Lung (tissue), 12 donors: ENCODE data around the gene KIRREL1. TPM values are rescaled to one million over a fixed set of nuclear protein-coding genes. Genes with fewer than 3 reads are reported as not detected.

Source experiments
- ATAC-seq: fragments of 200-7000 bp; cut with Tn5 transposase; one replicate; pipeline ENCODE4 v1.9.1; 2020; ENCODE audit warnings: moderate number of reproducible peaks; ENCODE audit not compliant: insufficient read depth, low FRiP score
- DNase-seq, 3 donors: peaks; one replicate each; pipeline ENCODE4 v3.0.0-alpha.2; 2013 to 2017
- H3K27ac ChIP-seq, 2 donors: one replicate each; pipeline ENCODE4 v1.5.1; 2013; ENCODE audit warnings: mild to moderate bottlenecking in 2 of 2, moderate library complexity in 2 of 2, control low read depth in 1 of 2, inconsistent platforms in 1 of 2, low read depth in 1 of 2, low read length in 1 of 2
- H3K27me3 ChIP-seq, 3 donors: one replicate each; pipeline ENCODE4 v1.5.1; 2013; ENCODE audit warnings: low read length in 2 of 3; ENCODE audit not compliant: control insufficient read depth in 3 of 3, insufficient read depth in 3 of 3
- H3K36me3 ChIP-seq, 4 donors: one replicate each; pipeline ENCODE4 v1.5.1; 2013; ENCODE audit warnings: low read length in 4 of 4, mild to moderate bottlenecking in 1 of 4, moderate library complexity in 1 of 4; ENCODE audit not compliant: control insufficient read depth in 4 of 4, insufficient read depth in 4 of 4
- H3K4me1 ChIP-seq, 5 donors: one replicate each; pipeline ENCODE4 v1.5.1; 2013; ENCODE audit warnings: low read length in 5 of 5, mild to moderate bottlenecking in 2 of 5, moderate library complexity in 1 of 5; ENCODE audit not compliant: control insufficient read depth in 5 of 5, insufficient read depth in 5 of 5
- H3K4me3 ChIP-seq: one replicate; pipeline ENCODE4 v1.5.1; 2013; ENCODE audit warnings: mild to moderate bottlenecking, control low read depth, moderate library complexity
- H3K9ac ChIP-seq, 2 donors: one replicate each; pipeline ENCODE4 v1.5.1; 2013; ENCODE audit warnings: low read length in 2 of 2, control low read depth in 1 of 2; ENCODE audit not compliant: insufficient read depth in 1 of 2
- H3K9me3 ChIP-seq, 4 donors: one replicate each; pipeline ENCODE4 v1.5.1; 2013; ENCODE audit warnings: low read length in 3 of 4, mild to moderate bottlenecking in 1 of 4, moderate library complexity in 1 of 4; ENCODE audit not compliant: control insufficient read depth in 4 of 4, insufficient read depth in 3 of 4
- WGBS, 2 donors: extraction: QIAGEN DNeasy Blood & Tissue Kit; methylation state at CpG; one replicate each; pipeline ENCODE4 v1.1.7; 2013; 5-methylcytosine and 5-hydroxymethylcytosine counted together
- polyA plus RNA-seq, 2 donors: library from polyadenylated mRNA; stranded (reverse); fragments of 200-250 nt; gene quantifications; one replicate each; pipeline ENCODE4 v1.2.1, GENCODE V29; 2013
- total RNA-seq, 2 donors: library from RNA; depleted of rRNA in 1 of 2; stranded (reverse); fragments of >200 nt in 1 of 2; gene quantifications; one replicate each; pipeline ENCODE4 v1.2.1, GENCODE V29; 2014 to 2021
- TF ChIP-seq, protein P1 (sequence below): IDR thresholded peaks from 2 replicates; pipeline ENCODE4 v1.5.1; 2012; ENCODE audit warnings: mild to moderate bottlenecking; ENCODE audit errors: control extremely low read depth, extremely low read depth
- donor health status: control.
- donor health status: control.
- donor health status: Bipolar disorder and iron deficiency.
- donor health status: healthy.
- donor health status: DM: yes; HTN: yes; CAD: no.

KIRREL1 gene
- total and polyA plus RNA-seq, 4 donors, result 7.5 to 41.8 (median 26.5) TPM

DNA sequence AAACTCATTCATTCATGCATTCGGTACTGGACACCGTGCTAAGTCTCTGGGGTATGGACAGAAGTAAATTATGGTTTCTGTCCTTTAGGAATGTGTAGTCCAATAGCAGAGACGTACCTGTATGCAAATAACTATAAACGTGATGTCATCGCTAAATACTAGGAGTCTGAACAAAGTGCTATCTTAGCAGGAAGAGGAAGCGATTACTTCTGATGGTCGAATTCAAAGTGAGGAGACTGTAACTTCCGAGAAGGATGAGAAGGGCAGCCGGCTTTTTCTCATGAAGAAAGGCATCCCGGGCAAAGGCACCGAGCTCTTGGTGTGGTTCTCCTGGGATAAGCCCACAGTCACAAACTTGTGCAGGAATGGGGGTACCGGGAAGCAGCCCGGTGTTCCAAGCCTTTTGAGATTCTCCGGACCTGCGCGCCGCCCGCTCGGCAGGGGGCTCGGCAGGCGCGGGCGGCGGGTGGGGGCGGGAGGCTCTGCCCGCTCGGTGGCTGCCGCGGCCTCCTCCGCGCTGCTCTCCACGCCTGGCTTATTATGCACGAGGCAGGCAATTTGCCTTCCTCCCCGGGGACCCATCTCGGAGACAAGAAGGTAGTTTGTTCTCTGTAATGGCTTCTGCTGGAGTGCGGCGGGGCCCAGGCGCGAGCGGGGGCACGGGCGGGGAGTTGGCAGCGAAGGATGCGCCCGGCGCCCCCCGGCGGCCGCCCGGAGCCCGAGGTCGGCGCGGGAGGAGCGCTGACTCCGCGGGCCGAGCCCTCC is 119.7 kb downstream of the KIRREL1 start:
- peak overlapping the region in 1 of 2 donors; percentile 32 for H3K9ac ChIP-seq
- TF ChIP-seq, protein P1, sequence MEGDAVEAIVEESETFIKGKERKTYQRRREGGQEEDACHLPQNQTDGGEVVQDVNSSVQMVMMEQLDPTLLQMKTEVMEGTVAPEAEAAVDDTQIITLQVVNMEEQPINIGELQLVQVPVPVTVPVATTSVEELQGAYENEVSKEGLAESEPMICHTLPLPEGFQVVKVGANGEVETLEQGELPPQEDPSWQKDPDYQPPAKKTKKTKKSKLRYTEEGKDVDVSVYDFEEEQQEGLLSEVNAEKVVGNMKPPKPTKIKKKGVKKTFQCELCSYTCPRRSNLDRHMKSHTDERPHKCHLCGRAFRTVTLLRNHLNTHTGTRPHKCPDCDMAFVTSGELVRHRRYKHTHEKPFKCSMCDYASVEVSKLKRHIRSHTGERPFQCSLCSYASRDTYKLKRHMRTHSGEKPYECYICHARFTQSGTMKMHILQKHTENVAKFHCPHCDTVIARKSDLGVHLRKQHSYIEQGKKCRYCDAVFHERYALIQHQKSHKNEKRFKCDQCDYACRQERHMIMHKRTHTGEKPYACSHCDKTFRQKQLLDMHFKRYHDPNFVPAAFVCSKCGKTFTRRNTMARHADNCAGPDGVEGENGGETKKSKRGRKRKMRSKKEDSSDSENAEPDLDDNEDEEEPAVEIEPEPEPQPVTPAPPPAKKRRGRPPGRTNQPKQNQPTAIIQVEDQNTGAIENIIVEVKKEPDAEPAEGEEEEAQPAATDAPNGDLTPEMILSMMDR, result peak; percentile 3
- peak; percentile 69 for ATAC-seq
- H3K4me1 ChIP-seq, result peaks cover 0 to 3% (median 0%) of the 10 kb centered on the region in 5 donors
- peak overlapping the region; percentile 16 for H3K4me3 ChIP-seq
- no peaks in the 10 kb centered on the region for H3K36me3 ChIP-seq
- H3K27ac ChIP-seq, result no peak overlapping the region
- no peaks in the 10 kb centered on the region for H3K9me3 ChIP-seq
- whole genome bisulfite sequencing, 2 donors, result 5 to 6% methylated on average over 57 to 58 of the region's 58 CpGs
- peaks cover 0 to 4% (median 0%) of the 10 kb centered on the region in 3 donors for H3K27me3 ChIP-seq
- peak; percentile 43 to 60 (median 52) for DNase-seq

DNA sequence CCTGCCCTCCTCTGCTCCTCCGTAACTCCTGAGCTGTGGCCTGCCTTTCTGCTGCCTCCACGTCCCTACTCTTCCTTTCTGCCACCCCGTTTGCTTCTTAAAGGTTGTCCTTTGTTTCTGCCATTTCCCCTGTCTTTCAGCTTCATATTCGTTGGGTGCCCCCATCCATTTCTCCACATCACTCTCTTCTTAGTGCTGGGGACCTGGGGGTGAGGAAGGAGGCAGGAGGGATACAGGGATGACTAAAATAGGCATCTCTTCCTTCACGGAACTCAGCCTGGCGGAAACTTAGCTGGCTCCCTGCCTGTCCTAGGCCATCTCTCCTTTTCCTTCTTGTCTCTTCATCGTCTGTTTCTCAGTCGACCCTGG is 120.3 kb downstream of the KIRREL1 start:
- Histone ChIP-seq H3K27ac (no peak overlapping the region), H3K36me3 (no peaks in the 10 kb centered on the region), H3K9me3 (no peaks in the 10 kb centered on the region), H3K27me3 (peaks cover 0 to 4% (median 0%) of the 10 kb centered on the region in 3 donors), H3K4me3 (peak overlapping the region; percentile 16), H3K4me1 (peaks cover 0 to 3% (median 2%) of the 10 kb centered on the region in 5 donors), H3K9ac (peak overlapping the region in 1 of 2 donors; percentile 32)
- WGBS, 2 donors, result 27 to 34% methylated on average over 8 of the region's 8 CpGs
- ATAC-seq (no peak), DNase-seq (no peak)
- TF ChIP-seq, protein P1, result no peak

DNA sequence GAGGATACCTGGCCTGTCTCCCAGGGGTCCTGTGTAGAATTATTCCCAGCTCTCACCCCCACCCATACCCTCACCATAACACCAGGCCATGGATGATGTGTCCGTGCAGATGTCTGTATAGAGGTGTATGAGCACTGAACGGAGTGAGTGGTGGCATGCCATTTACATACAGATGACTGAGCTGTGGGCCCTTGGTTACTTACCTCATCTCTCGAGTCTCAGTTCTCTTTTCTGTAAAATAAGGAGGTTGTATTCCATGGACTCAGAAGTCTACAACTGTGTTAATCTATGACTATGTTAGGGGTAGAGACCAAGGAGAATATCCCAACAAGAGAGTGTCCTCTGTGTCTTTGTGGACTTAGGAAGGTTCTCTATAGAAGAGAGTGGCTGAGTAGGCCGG is 121.7 kb downstream of the KIRREL1 start:
- no peak for DNase-seq
- WGBS, 2 donors, result 87 to 89% methylated on average over 4 of the region's 4 CpGs
- TF ChIP-seq, protein P1, result no peak
- Histone ChIP-seq H3K27ac (no peak overlapping the region), H3K9me3 (no peaks in the 10 kb centered on the region), H3K4me1 (peaks cover 0 to 3% (median 2%) of the 10 kb centered on the region in 5 donors), H3K4me3 (no peak overlapping the region), H3K27me3 (peaks cover 0 to 10% (median 0%) of the 10 kb centered on the region in 3 donors), H3K36me3 (no peaks in the 10 kb centered on the region), H3K9ac (no peak overlapping the region)
- ATAC-seq, result no peak
